Astrocyte of the cerebellum (primary cell): ENCODE results near the gene RNF220.
A peak's percentile ranks its signal among the peaks of the same experiment; 100 is the strongest.

Experiments used
- DNase-seq: peaks from one replicate; pipeline ENCODE4 v3.0.0-alpha.2; 2011; ENCODE audit warnings: low read depth
- H3K4me3 ChIP-seq: 2 replicates; pipeline ENCODE4 v1.5.1; 2011; ENCODE audit warnings: mild to moderate bottlenecking, low read depth, low read length, moderate library complexity
- in situ Hi-C: cut with HindIII; loops from 2 replicates; pipeline ENCODE4 v1.10.0; 2017; ENCODE audit warnings: low sequenced_read_pairs
- TF ChIP-seq, protein P1 (sequence below): IDR thresholded peaks from 2 replicates; pipeline ENCODE4 v1.5.1; 2012; ENCODE audit warnings: low read length, low read depth, moderate library complexity, mild to moderate bottlenecking; ENCODE audit errors: missing control alignments

Gene RNF220

GRCh38 chr1:44672254-44672955, 267.4 kb downstream of the RNF220 start:
- DNase-seq = peak; percentile 86
- TF ChIP-seq, protein P1, sequence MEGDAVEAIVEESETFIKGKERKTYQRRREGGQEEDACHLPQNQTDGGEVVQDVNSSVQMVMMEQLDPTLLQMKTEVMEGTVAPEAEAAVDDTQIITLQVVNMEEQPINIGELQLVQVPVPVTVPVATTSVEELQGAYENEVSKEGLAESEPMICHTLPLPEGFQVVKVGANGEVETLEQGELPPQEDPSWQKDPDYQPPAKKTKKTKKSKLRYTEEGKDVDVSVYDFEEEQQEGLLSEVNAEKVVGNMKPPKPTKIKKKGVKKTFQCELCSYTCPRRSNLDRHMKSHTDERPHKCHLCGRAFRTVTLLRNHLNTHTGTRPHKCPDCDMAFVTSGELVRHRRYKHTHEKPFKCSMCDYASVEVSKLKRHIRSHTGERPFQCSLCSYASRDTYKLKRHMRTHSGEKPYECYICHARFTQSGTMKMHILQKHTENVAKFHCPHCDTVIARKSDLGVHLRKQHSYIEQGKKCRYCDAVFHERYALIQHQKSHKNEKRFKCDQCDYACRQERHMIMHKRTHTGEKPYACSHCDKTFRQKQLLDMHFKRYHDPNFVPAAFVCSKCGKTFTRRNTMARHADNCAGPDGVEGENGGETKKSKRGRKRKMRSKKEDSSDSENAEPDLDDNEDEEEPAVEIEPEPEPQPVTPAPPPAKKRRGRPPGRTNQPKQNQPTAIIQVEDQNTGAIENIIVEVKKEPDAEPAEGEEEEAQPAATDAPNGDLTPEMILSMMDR = no peak
- H3K4me3 ChIP-seq = no peak overlapping the region
- in situ Hi-C loops = no loop called here

DNA sequence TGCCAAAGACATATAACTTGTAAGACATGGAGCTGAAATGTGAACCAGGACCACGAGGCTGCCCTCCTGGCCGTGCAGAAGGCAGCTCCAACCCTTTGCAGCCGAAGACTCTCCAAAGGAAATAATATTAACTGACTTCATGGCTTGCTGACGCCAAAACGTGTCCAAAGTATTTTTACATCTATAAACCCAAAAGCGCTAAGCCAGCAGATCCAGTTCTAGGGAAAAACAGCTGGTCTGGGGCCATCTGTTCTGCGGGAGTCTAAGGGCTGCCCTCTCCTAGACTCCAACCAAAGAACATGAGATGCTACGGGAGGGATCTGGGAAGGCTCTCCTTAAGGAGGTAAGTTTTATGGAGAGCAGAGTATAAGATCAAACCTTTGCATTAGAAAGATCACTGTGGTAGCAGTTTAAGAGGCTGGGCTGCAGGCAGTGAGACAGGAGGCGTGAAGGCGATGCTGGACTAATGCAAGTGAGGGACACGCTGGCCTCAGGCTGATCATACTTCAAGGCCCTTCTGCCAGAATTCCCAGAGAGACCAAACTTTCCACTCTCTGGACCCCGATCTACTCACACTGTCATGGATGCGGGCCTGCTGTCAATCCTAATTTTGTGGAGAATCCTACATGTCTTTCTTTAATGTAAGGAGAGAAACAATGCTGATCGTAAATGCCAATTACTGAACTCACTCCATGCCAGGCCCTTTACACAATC, 268.1 kb downstream of the RNF220 start:
- peak overlapping the region; percentile 55 for H3K4me3 ChIP-seq
- in situ Hi-C loops = no loop called here
- DNase-seq = no peak
- TF ChIP-seq, protein P1 = no peak

DNA sequence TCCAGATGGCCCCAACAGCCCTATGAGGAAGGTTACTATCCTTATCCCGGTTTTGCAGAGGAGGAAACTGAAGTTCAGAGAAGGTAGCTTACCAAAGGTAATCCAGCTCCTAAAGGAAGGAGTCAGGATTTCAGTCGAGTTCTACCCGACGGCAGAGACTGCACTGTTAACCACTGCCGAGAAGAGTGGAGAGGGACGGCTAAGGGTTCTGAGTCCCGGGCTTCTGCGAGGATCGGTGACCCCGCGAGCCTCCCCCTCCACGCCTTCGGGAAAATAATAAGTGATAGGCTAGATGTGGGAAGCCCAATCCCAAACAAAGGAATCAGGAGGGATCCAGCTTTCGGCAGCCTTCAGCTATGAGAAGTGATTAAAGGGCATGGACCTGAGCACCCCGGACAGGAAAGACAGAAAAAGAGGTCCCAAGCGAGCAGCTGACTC, 268.6 kb downstream of the RNF220 start:
- TF ChIP-seq, protein P1 = no peak

DNA sequence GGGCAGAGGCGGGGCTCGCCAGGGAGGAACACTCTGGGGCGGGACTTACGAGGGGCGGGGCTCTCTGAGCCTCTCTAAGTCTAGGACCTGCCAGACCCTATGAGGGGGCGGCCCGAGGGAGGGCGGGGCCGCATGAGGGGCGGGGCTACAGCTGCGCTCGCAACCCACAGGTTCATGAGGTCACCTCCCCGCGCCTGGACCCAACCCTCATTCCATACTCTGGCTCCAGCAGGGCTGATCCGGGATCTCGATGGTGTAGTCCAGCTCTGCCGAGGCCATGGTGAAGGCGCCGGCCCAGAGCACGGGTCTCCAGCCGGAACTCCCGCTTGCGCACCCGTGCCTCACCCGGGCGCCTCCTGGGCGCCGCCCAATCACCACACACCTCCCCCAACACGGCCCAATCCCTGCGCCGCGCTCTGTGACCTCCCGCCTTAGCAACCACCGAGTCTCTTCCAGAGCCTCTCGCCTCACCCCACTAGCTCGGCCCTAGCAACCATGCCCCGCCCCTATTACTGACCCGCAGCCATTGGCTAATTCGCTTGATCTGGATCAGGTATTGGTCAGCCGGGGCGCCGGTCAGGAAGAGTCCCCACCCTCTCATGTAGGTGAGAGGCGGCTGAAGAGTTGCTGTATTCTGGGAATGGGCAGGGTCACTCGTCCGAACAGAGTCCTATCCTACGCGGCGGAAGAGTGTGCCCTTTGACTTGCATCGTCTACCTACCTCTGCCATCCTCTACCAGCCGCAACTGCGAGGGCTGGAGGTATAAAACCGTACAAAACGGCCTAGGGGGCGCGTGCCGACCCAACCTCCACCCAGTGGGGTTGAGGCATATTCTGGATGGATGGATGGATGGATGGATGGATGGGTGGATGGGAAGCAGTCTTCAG, 269.3 kb downstream of the RNF220 start, which contains the start of the genes ARMH1 and TMEM53:
Gene ARMH1 (plus strand): TSS at position 602 of the 888 bp plus-strand sequence. CDS start 14,984 bp downstream, outside the sequence.
Gene TMEM53 (minus strand): TSS at position 369 of the 888 bp plus-strand sequence. CDS start 90 bp downstream, at position 279.
- DNase-seq = peak; percentile 98
- H3K4me3 ChIP-seq = peak within 1 kb of the TSS; percentile 55
- TF ChIP-seq, protein P1 = peak; percentile 14
- in situ Hi-C loops = no loop called here

More for the DNA sequence above, 268.6 kb downstream of the RNF220 start:
- peak overlapping the region; percentile 55 for H3K4me3 ChIP-seq
- DNase-seq = no peak
- in situ Hi-C loops = no loop called here

- peak overlapping the region; percentile 55 for H3K4me3 ChIP-seq
- in situ Hi-C loops = no loop called here
- DNase-seq = no peak
- TF ChIP-seq, protein P1 = no peak
Measured at GRCh38 chr1:44675186-44675585, 270.1 kb downstream of the RNF220 start.
